ENCODE measurements around the gene MCAT.

The MCAT gene

GRCh38 chr22:43167001-43167589 lies 23.9 kb upstream of the MCAT start:
- Histone ChIP-seq H3K27me3 (replicated peaks) (no peaks in the 10 kb centered on the region), H3K27ac (no peak overlapping the region), H3K4me3 (ENCODE audit: low read depth, low read length) (no peak overlapping the region), H3K36me3 (replicated peaks) (peaks cover 26% of the 10 kb centered on the region)
- DNase-seq, result no peak
- TF ChIP-seq CTCF (IDR thresholded peaks at IDR 0.05; ENCODE audit: low read depth, low read length, missing control alignments), result no peak
- in situ Hi-C loops (cut with HindIII; ENCODE audit: low pct_ligation_motif_present, low sequenced_read_pairs), result no loop called here

- Histone ChIP-seq H3K27me3 (replicated peaks) (no peaks in the 10 kb centered on the region), H3K27ac (no peak overlapping the region), H3K4me3 (ENCODE audit: low read depth, low read length) (no peak overlapping the region), H3K36me3 (replicated peaks) (peaks cover 21% of the 10 kb centered on the region)
- DNase-seq, result no peak
- in situ Hi-C loops (cut with HindIII; ENCODE audit: low pct_ligation_motif_present, low sequenced_read_pairs), result no loop called here
- TF ChIP-seq CTCF (IDR thresholded peaks at IDR 0.05; ENCODE audit: low read depth, low read length, missing control alignments), result no peak
Measured at GRCh38 chr22:43166132-43166930, 23.1 kb upstream of the MCAT start.

- Histone ChIP-seq H3K27me3 (replicated peaks) (no peaks in the 10 kb centered on the region), H3K27ac (no peak overlapping the region), H3K36me3 (replicated peaks) (peaks cover 29% of the 10 kb centered on the region), H3K4me3 (ENCODE audit: low read depth, low read length) (no peak overlapping the region)
- no peak for TF ChIP-seq CTCF (IDR thresholded peaks at IDR 0.05; ENCODE audit: low read depth, low read length, missing control alignments)
- in situ Hi-C loops (cut with HindIII; ENCODE audit: low pct_ligation_motif_present, low sequenced_read_pairs), result no loop called here
- DNase-seq, result no peak
Measured at GRCh38 chr22:43164636-43165035, 21.4 kb upstream of the MCAT start.

GRCh38 chr22:43163241-43163795 lies 20.1 kb upstream of the MCAT start:
- no peak overlapping the region for H3K27ac ChIP-seq

GRCh38 chr22:43162412-43163150 lies 19.4 kb upstream of the MCAT start:
- Histone ChIP-seq H3K27ac (no peak overlapping the region), H3K36me3 (replicated peaks) (peaks cover 29% of the 10 kb centered on the region), H3K4me3 (ENCODE audit: low read depth, low read length) (no peak overlapping the region), H3K27me3 (replicated peaks) (no peaks in the 10 kb centered on the region)
- TF ChIP-seq CTCF (IDR thresholded peaks at IDR 0.05; ENCODE audit: low read depth, low read length, missing control alignments), result no peak
- in situ Hi-C loops (cut with HindIII; ENCODE audit: low pct_ligation_motif_present, low sequenced_read_pairs), result no loop called here
- no peak for DNase-seq

More at GRCh38 chr22:43163241-43163795, 20.1 kb upstream of the MCAT start:
- in situ Hi-C loops (cut with HindIII; ENCODE audit: low pct_ligation_motif_present, low sequenced_read_pairs), result no loop called here
- TF ChIP-seq CTCF (IDR thresholded peaks at IDR 0.05; ENCODE audit: low read depth, low read length, missing control alignments), result no peak
- no peak for DNase-seq
- peaks cover 31% of the 10 kb centered on the region for H3K36me3 ChIP-seq (replicated peaks)
- no peak overlapping the region for H3K4me3 ChIP-seq (ENCODE audit: low read depth, low read length)
- no peaks in the 10 kb centered on the region for H3K27me3 ChIP-seq (replicated peaks)

Data from brain microvascular endothelial cell (primary cell).